ENCODE data around the gene LCP1.

DNA sequence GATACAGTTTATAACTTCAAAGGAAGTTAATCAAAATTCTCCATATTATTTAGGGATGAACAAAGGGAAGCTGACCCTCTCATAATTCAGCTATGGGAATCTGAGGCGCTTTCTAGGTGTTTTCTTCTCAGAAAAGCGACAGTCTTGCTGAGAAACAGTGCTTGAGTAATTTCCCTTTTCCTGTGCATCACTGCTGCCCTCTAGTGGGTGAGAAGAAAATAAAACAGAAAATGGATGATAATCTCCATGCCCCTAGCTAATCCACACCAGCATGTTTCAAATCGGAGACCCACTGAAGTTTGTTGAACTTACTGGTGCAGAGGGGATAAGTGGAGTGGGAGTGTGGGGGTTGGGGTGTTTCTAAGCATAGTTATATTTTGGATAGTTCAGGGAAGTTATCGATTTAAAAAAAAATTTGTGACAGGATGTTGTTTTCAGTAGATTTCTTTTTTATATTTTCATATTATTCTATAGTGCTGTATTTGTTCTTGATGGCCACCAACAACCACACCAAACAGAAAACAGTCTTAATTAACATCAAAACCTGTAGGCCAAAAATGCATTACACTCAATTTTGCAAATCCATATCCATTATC, 21.4 kb downstream of the LCP1 start:
- TF ChIP-seq CTCF (IDR thresholded peaks at IDR 0.05) = peak; percentile 59 to 74 (median 64)
- no peak for TF ChIP-seq POLR2A (IDR thresholded peaks at IDR 0.05)

Measured in uterus (tissue), 2 donors.